Parathyroid adenoma (tissue), 2 donors: ENCODE data around the gene IFRD2.
A peak's percentile ranks its signal among the peaks of the same experiment; 100 is the strongest.

Experiments
- H2AFZ ChIP-seq: fragments of 300-600 bp; sonication (generic); one replicate; pipeline ENCODE4 v1.7.0; 2017; ENCODE audit warnings: antibody characterized with exemption, mild to moderate bottlenecking
- H3K27ac ChIP-seq: fragments of 300-600 bp; sonication (generic); one replicate; pipeline ENCODE4 v1.7.0; 2017
- H3K27me3 ChIP-seq: fragments of 300-600 bp; sonication (generic); one replicate; pipeline ENCODE4 v1.7.0; 2017; ENCODE audit warnings: low read length; ENCODE audit not compliant: control insufficient read depth, insufficient read depth
- H3K36me3 ChIP-seq: fragments of 300-600 bp; sonication (generic); one replicate; pipeline ENCODE4 v1.7.0; 2017; ENCODE audit warnings: low read length; ENCODE audit not compliant: control insufficient read depth, insufficient read depth
- H3K4me1 ChIP-seq: fragments of 300-600 bp; sonication (generic); one replicate; pipeline ENCODE4 v1.7.0; 2017; ENCODE audit warnings: control low read depth
- H3K4me2 ChIP-seq: fragments of 300-600 bp; sonication (generic); one replicate; pipeline ENCODE4 v1.7.0; 2017; ENCODE audit warnings: low read length
- H3K4me3 ChIP-seq: fragments of 300-600 bp; sonication (generic); one replicate; pipeline ENCODE4 v1.7.0; 2017; ENCODE audit warnings: low read depth, low read length
- H3K79me2 ChIP-seq: fragments of 300-600 bp; sonication (generic); one replicate; pipeline ENCODE4 v1.7.0; 2017; ENCODE audit warnings: control low read depth
- H3K9ac ChIP-seq: fragments of 300-600 bp; sonication (generic); one replicate; pipeline ENCODE4 v1.7.0; 2017; ENCODE audit warnings: mild to moderate bottlenecking
- H3K9me3 ChIP-seq: fragments of 300-600 bp; sonication (generic); one replicate; pipeline ENCODE4 v1.7.0; 2017; ENCODE audit warnings: low read length; ENCODE audit not compliant: control insufficient read depth
- TF ChIP-seq, protein P1 (sequence below): fragments of 300-600 bp; sonication (generic); IDR thresholded peaks from one replicate; pipeline ENCODE4 v1.7.0; 2017; ENCODE audit warnings: antibody characterized with exemption, mild to moderate bottlenecking
- donor health status: primary hyperparathyroidism.

The IFRD2 gene

DNA sequence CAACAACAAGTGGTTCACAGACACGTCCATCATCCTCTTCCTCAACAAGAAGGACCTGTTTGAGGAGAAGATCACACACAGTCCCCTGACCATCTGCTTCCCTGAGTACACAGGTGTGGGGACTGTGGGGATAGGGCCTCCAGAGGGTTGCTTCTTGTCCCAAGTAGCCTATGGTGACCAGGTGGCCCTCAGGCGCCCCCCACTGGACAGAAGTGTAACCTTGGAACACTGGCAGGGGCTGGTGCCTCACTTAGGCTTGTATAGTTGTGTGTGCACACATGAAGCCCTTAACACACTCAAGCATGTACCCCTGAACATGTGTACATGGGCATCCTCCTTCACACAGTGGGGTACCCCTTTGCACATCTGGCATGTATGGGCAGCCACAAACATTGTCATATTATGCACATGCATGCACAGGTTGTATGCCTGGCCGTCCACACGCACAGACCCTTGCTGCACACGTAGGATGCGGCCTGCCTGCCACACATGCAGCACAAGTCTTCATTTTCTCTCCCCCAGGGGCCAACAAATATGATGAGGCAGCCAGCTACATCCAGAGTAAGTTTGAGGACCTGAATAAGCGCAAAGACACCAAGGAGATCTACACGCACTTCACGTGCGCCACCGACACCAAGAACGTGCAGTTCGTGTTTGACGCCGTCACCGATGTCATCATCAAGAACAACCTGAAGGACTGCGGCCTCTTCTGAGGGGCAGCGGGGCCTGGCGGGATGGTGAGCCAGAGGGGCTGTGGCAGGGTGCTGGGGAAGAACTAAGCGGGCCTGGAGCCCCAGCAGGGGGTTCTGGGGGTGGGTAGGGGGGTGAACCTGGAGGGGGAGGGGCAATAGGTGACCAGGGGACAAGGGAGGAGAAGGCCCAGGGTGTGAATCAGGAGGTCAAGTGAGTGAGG is 35.0 kb downstream of the IFRD2 start:
- H3K4me2 ChIP-seq: no peak overlapping the region
- no peaks in the 10 kb centered on the region for H3K9me3 ChIP-seq
- H3K4me1 ChIP-seq: peaks cover 18% of the 10 kb centered on the region
- no peaks in the 10 kb centered on the region for H3K36me3 ChIP-seq
- no peaks in the 10 kb centered on the region for H3K27me3 ChIP-seq
- H3K4me3 ChIP-seq: no peak overlapping the region
- no peak overlapping the region for H2AFZ ChIP-seq
- TF ChIP-seq, protein P1, sequence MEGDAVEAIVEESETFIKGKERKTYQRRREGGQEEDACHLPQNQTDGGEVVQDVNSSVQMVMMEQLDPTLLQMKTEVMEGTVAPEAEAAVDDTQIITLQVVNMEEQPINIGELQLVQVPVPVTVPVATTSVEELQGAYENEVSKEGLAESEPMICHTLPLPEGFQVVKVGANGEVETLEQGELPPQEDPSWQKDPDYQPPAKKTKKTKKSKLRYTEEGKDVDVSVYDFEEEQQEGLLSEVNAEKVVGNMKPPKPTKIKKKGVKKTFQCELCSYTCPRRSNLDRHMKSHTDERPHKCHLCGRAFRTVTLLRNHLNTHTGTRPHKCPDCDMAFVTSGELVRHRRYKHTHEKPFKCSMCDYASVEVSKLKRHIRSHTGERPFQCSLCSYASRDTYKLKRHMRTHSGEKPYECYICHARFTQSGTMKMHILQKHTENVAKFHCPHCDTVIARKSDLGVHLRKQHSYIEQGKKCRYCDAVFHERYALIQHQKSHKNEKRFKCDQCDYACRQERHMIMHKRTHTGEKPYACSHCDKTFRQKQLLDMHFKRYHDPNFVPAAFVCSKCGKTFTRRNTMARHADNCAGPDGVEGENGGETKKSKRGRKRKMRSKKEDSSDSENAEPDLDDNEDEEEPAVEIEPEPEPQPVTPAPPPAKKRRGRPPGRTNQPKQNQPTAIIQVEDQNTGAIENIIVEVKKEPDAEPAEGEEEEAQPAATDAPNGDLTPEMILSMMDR: peak; percentile 32
- peaks cover 12% of the 10 kb centered on the region for H3K79me2 ChIP-seq
- H3K9ac ChIP-seq: no peak overlapping the region
- H3K27ac ChIP-seq: no peak overlapping the region

DNA sequence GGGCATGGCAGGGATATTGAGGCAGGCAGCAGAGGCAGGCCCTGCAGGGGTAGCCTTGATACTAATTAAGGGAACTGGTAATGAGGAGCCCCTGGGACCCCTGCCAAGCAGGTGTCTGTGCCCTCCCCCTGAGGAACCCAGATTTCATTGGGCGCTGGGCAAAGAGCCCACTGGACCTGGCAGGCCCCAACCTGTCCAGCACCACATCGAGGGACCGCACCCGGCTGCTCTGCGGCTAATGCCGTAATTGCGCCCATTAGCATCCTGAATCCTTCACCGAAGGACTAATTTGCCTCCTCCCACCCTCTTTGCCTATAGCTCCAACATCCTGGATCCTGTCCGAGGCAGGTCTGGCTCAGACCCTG is 37.0 kb downstream of the IFRD2 start:
- H3K27ac ChIP-seq: peak overlapping the region; percentile 42
- no peak overlapping the region for H3K4me2 ChIP-seq
- peaks cover 16% of the 10 kb centered on the region for H3K4me1 ChIP-seq
- TF ChIP-seq, protein P1: no peak
- H2AFZ ChIP-seq: no peak overlapping the region
- peaks cover 30% of the 10 kb centered on the region for H3K79me2 ChIP-seq
- no peaks in the 10 kb centered on the region for H3K36me3 ChIP-seq
- no peaks in the 10 kb centered on the region for H3K9me3 ChIP-seq
- no peak overlapping the region for H3K9ac ChIP-seq
- H3K27me3 ChIP-seq: no peaks in the 10 kb centered on the region
- H3K4me3 ChIP-seq: no peak overlapping the region

DNA sequence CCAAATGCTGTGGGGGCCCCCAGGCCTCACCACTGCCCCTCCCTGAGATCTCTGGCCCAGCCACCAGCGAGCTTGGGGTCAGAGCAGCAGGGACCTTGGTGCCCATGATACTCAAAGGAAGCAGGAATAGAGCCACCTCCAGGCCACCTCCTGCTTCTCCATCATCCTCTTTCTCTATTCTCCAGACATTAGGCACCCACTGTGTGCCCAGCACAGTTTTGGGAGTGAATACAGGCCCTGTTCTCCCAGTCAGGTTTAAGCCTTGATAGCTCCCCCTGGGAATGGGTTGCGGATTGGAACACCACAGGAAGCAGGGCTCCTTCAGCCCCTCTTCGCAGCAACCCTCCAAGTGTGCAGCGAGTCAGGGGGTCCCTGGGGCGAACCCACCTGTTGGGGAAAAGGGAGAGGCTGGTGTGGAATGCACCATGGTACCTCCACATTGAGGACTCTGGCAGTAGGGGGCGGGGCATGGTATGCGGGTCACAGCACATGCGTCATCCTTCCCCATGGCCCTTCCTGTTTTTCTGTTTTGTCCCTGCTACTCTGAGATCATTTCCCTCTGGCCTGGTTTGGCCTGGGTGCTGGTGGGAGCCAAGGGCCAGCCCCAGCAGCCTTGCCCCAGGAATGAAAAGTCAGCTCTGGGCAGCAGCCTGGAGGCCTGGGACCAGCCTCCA is 37.5 kb downstream of the IFRD2 start:
- no peaks in the 10 kb centered on the region for H3K9me3 ChIP-seq
- H3K79me2 ChIP-seq: peaks cover 36% of the 10 kb centered on the region
- no peak overlapping the region for H3K9ac ChIP-seq
- TF ChIP-seq, protein P1: no peak
- H3K4me2 ChIP-seq: no peak overlapping the region
- H2AFZ ChIP-seq: no peak overlapping the region
- H3K36me3 ChIP-seq: no peaks in the 10 kb centered on the region
- H3K4me3 ChIP-seq: no peak overlapping the region
- H3K27ac ChIP-seq: peak overlapping the region; percentile 55
- peaks cover 18% of the 10 kb centered on the region for H3K4me1 ChIP-seq
- H3K27me3 ChIP-seq: no peaks in the 10 kb centered on the region

DNA sequence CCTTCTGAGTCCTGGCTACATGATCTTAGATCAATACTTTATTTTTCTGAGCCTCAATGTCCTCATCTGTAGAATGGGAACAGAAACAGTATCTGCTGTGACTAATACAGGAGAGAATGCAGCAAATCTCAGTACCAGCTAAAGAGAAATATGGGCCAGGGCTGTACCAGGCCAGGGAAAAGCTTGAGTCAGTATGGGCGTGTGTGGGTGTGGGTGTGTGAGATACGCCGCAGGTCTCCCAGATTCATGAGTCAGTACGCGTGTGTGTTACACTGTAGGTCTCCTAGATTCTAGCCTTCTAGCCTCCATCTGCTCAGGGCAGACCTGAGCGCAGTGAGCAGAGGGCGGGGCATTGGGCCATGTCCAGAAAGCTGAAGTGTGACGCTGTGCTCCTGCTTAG is 41.0 kb downstream of the IFRD2 start:
- Histone ChIP-seq H3K27ac (no peak overlapping the region), H3K4me1 (peaks cover 42% of the 10 kb centered on the region)

More for the DNA sequence above, 41.0 kb downstream of the IFRD2 start:
- H2AFZ ChIP-seq: no peak overlapping the region
- H3K9me3 ChIP-seq: no peaks in the 10 kb centered on the region
- no peaks in the 10 kb centered on the region for H3K27me3 ChIP-seq
- no peaks in the 10 kb centered on the region for H3K36me3 ChIP-seq
- H3K79me2 ChIP-seq: peaks cover 63% of the 10 kb centered on the region
- TF ChIP-seq, protein P1: no peak
- no peak overlapping the region for H3K9ac ChIP-seq
- no peak overlapping the region for H3K4me2 ChIP-seq
- no peak overlapping the region for H3K4me3 ChIP-seq
